CD4-positive, alpha-beta T cell treated with Interleukin-4 for 4 hours (primary cell): ENCODE data around the gene PDE8B.
"Not testable (repeated sequence)": the region's sequence is repeated elsewhere in the genome, so short reads cannot be mapped to it uniquely, and the experiment has no call there.

Source experiments
- DNase-seq: peaks from one replicate; pipeline ENCODE4 v3.0.0-alpha.2; 2020

The PDE8B gene

GRCh38 chr5:77367741-77368140 lies 157.3 kb downstream of the PDE8B start:
- no peak for DNase-seq

- no peak for DNase-seq
These were observed 157.9 kb downstream of the PDE8B start for GRCh38 chr5:77368367-77368766.

- no peak for DNase-seq
These were observed 159.1 kb downstream of the PDE8B start for GRCh38 chr5:77369566-77369965.

- DNase-seq = no peak
These were observed 164.2 kb downstream of the PDE8B start for GRCh38 chr5:77374686-77375085.

GRCh38 chr5:77376609-77377300 lies 166.3 kb downstream of the PDE8B start:
- no peak for DNase-seq

GRCh38 chr5:77379558-77380061 lies 169.1 kb downstream of the PDE8B start:
- peak; percentile 64 for DNase-seq

GRCh38 chr5:77380636-77381035 lies 170.2 kb downstream of the PDE8B start:
- DNase-seq = no peak

GRCh38 chr5:77383336-77383735 lies 172.9 kb downstream of the PDE8B start:
- not testable (repeated sequence) for DNase-seq

GRCh38 chr5:77386340-77386739 lies 175.9 kb downstream of the PDE8B start:
- DNase-seq = not testable (repeated sequence)

GRCh38 chr5:77389746-77390145 lies 179.3 kb downstream of the PDE8B start:
- DNase-seq = no peak

- no peak for DNase-seq
These were observed 179.7 kb downstream of the PDE8B start for GRCh38 chr5:77390221-77390620.

GRCh38 chr5:77390795-77391194 lies 180.3 kb downstream of the PDE8B start:
- DNase-seq = no peak

- DNase-seq = no peak
These were observed 180.8 kb downstream of the PDE8B start for GRCh38 chr5:77391240-77391765.

- no peak for DNase-seq
These were observed 183.7 kb downstream of the PDE8B start for GRCh38 chr5:77394064-77394715.

- no peak for DNase-seq
These were observed 185.5 kb downstream of the PDE8B start for GRCh38 chr5:77396017-77396416.

- DNase-seq = no peak
These were observed 187.3 kb downstream of the PDE8B start for GRCh38 chr5:77397686-77398292.

- DNase-seq = no peak
These were observed 188.0 kb downstream of the PDE8B start for GRCh38 chr5:77398458-77398857.

GRCh38 chr5:77398896-77399295 lies 188.4 kb downstream of the PDE8B start:
- DNase-seq = no peak

- no peak for DNase-seq
These were observed 190.2 kb downstream of the PDE8B start for GRCh38 chr5:77400645-77401044.

- no peak for DNase-seq
These were observed 192.3 kb downstream of the PDE8B start for GRCh38 chr5:77402796-77403195.

GRCh38 chr5:77407152-77407551 lies 196.7 kb downstream of the PDE8B start:
- DNase-seq = no peak

- peak; percentile 3 for DNase-seq
These were observed 199.6 kb downstream of the PDE8B start for GRCh38 chr5:77409870-77410621.

GRCh38 chr5:77413049-77413448 lies 202.6 kb downstream of the PDE8B start:
- no peak for DNase-seq
